Spleen (tissue), 11 donors: ENCODE data around the gene NAP1L5. TPM values are rescaled to one million over a fixed set of nuclear protein-coding genes. Genes with fewer than 3 reads are reported as not detected.
A peak's percentile ranks its signal among the peaks of the same experiment; 100 is the strongest.

Source experiments
- DNase-seq: peaks from one replicate; pipeline ENCODE4 v3.0.0-alpha.2; 2020
- H3K27ac ChIP-seq, 8 donors: fragments of 200-600 bp; sonication (generic) in 7 of 8; 1 replicate in 4 of 8; 2 replicates in 4 of 8; pipeline versions ENCODE4 v1.5.0 to v1.8.0; 2016 to 2021; ENCODE audit warnings: inconsistent platforms in 4 of 8, mild to moderate bottlenecking in 4 of 8, moderate library complexity in 1 of 8
- H3K27me3 ChIP-seq, 7 donors: fragments of 200-600 bp; sonication (generic) in 6 of 7; replicated peaks in 1 of 7; 1 replicate in 4 of 7; 2 replicates in 3 of 7; pipeline versions ENCODE4 v1.5.0 to v1.8.0; 2016 to 2021; ENCODE audit warnings: inconsistent platforms in 3 of 7, mild to moderate bottlenecking in 1 of 7
- H3K36me3 ChIP-seq, 6 donors: fragments of 200-600 bp; sonication (generic) in 5 of 6; 1 replicate in 4 of 6; 2 replicates in 2 of 6; pipeline versions ENCODE4 v1.5.0 to v1.8.0; 2016 to 2021; ENCODE audit warnings: inconsistent platforms in 2 of 6
- H3K4me1 ChIP-seq, 6 donors: fragments of 200-600 bp; sonication (generic) in 5 of 6; 1 replicate in 3 of 6; 2 replicates in 3 of 6; pipeline versions ENCODE4 v1.5.0 to v1.8.0; 2016 to 2021; ENCODE audit warnings: inconsistent platforms in 3 of 6
- H3K4me3 ChIP-seq, 8 donors: fragments of 200-600 bp; sonication (generic) in 7 of 8; 1 replicate in 4 of 8; 2 replicates in 4 of 8; pipeline versions ENCODE4 v1.5.0 to v1.8.0; 2016 to 2021; ENCODE audit warnings: inconsistent platforms in 4 of 8, mild to moderate bottlenecking in 4 of 8, moderate library complexity in 2 of 8
- H3K9me3 ChIP-seq, 8 donors: fragments of 200-600 bp; sonication (generic) in 7 of 8; 1 replicate in 4 of 8; 2 replicates in 4 of 8; pipeline versions ENCODE4 v1.5.0 to v1.8.0; 2016 to 2021; ENCODE audit warnings: inconsistent platforms in 4 of 8
- POLR2A ChIP-seq, 3 donors: fragments of 450-650 bp; IDR thresholded peaks; one replicate each; pipeline ENCODE4 v1.5.1; 2017; ENCODE audit warnings: antibody characterized with exemption in 3 of 3, mild to moderate bottlenecking in 1 of 3
- POLR2AphosphoS5 ChIP-seq, 3 donors: sonication (generic); formaldehyde crosslinking; IDR thresholded peaks; one replicate each; pipeline ENCODE4 v1.5.1; 2017; ENCODE audit warnings: antibody characterized with exemption in 3 of 3
- WGBS, 5 donors: extraction: QIAGEN DNeasy Blood & Tissue Kit in 3 of 5; methylation state at CpG; one replicate each; pipeline versions ENCODE4 v1.1.5 to v1.1.7; 2013 to 2018; 5-methylcytosine and 5-hydroxymethylcytosine counted together
- intact Hi-C: fragments of 100-400 bp; cut with DNase I; formaldehyde crosslinking; loops from one replicate; pipeline ENCODE4 v1.15.0; 2023; ENCODE audit warnings: low total_unique reads
- polyA plus RNA-seq, 3 donors: library from polyadenylated mRNA; stranded (reverse); fragments of 200-250 nt; gene quantifications; one replicate each; pipeline ENCODE4 v1.2.1, GENCODE V29; 2013
- total RNA-seq, 7 donors: library from RNA; depleted of rRNA in 3 of 7; stranded (reverse); fragments of >200 nt in 3 of 7; fragmentation: NEBNext Ultra II Directional in 4 of 7; extraction: Animal tissue kit (Norgen Biotek cat#: 25700) in 4 of 7; gene quantifications; one replicate each; pipeline versions ENCODE4 v1.1.0 to v1.2.1, GENCODE V29; 2016 to 2021
- TF ChIP-seq, protein P1 (sequence below), 11 experiments: fragments of 200-600 bp in 7 of 11; fragments of 450-650 bp in 4 of 11; sonication (generic) in 4 of 11; IDR thresholded peaks in 8 of 11; conservative IDR thresholded peaks in 3 of 11; 1 replicate in 7 of 11; 2 replicates in 4 of 11; pipeline versions ENCODE4 v1.4.0 to v1.8.0; 2016 to 2021; ENCODE audit warnings: antibody characterized with exemption in 11 of 11, inconsistent platforms in 4 of 11, mild to moderate bottlenecking in 1 of 11
- donor health status: healthy with polysubstance abuse.
- donor health status: DM: no; HTN: no; CAD: no; lungs with moderate emphysema.
- donor health status: DM: no; HTN: no; CAD: no.
- donor health status: Bipolar disorder and iron deficiency.
- donor health status: healthy.
- donor health status: DM: no; HTN: no; CAD: no.
- donor health status: DM: yes; HTN: yes; CAD: no.

The NAP1L5 gene
- total and polyA plus RNA-seq, 10 donors: 3.5 to 6.7 (median 4.9) TPM

DNA sequence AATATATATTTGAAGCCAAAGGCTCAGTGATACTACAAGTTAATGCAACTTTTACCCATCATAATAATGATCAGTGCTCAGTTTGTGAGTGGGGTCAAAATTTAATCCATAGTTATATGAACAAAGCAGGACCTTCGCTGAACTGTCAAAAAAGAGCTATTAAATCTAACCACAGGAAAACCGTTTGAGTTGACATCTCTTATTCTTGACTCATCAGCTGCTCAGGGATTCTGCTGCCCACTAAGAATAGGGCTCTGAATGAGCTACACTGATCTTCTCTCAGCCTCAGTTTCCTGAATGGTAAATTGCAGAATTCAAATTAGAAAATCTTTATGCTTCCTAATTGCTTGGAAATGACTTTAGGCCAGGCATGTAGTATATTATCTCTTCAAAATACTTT, 44.9 kb upstream of the NAP1L5 start:
- Histone ChIP-seq H3K9me3 (no peaks in the 10 kb centered on the region), H3K36me3 (peaks cover 0 to 50% (median 2%) of the 10 kb centered on the region in 6 donors), H3K27me3 (no peaks in the 10 kb centered on the region), H3K4me3 (no peak overlapping the region), H3K27ac (no peak overlapping the region), H3K4me1 (peaks cover 0 to 9% (median 5%) of the 10 kb centered on the region in 6 donors)
- 47 to 61% (median 60%) methylated on average over 2 of the region's 2 CpGs for WGBS, 5 donors
- intact Hi-C loops: no loop called here
- no peak for DNase-seq
- TF ChIP-seq, protein P1, sequence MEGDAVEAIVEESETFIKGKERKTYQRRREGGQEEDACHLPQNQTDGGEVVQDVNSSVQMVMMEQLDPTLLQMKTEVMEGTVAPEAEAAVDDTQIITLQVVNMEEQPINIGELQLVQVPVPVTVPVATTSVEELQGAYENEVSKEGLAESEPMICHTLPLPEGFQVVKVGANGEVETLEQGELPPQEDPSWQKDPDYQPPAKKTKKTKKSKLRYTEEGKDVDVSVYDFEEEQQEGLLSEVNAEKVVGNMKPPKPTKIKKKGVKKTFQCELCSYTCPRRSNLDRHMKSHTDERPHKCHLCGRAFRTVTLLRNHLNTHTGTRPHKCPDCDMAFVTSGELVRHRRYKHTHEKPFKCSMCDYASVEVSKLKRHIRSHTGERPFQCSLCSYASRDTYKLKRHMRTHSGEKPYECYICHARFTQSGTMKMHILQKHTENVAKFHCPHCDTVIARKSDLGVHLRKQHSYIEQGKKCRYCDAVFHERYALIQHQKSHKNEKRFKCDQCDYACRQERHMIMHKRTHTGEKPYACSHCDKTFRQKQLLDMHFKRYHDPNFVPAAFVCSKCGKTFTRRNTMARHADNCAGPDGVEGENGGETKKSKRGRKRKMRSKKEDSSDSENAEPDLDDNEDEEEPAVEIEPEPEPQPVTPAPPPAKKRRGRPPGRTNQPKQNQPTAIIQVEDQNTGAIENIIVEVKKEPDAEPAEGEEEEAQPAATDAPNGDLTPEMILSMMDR (IDR thresholded peaks at IDR 0.05 in 8 of 11, conservative IDR thresholded peaks at IDR 0.05 in 3 of 11): no peak

DNA sequence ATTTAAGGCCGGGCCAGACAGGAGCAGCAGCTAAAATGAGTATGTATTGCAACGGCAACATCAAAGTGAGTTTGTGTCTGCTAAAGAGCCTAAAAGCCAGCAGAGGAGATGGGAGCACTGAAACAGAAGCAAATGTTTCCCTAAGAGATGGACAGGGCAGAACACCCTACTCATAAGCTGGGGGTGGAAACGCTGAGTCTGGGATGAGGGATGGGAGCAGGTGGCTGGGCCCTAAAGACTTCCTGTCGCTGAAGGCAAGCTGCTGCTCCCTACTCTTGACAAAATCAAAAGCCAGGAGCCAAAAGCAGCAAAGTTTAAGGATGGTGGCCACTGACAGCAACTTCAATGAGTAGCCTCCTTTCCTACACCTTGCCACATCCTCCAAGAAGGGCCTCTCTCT, 40.6 kb upstream of the NAP1L5 start:
- TF ChIP-seq POLR2AphosphoS5 (IDR thresholded peaks at IDR 0.05) (peak in 1 of 3 donors; percentile 6), POLR2A (IDR thresholded peaks at IDR 0.05) (no peak)
- Histone ChIP-seq H3K27me3 (no peaks in the 10 kb centered on the region), H3K4me3 (no peak overlapping the region), H3K27ac (no peak overlapping the region), H3K9me3 (no peaks in the 10 kb centered on the region), H3K4me1 (peaks cover 0 to 16% (median 6%) of the 10 kb centered on the region in 6 donors), H3K36me3 (peaks cover 0 to 24% (median 0%) of the 10 kb centered on the region in 6 donors)
- DNase-seq: no peak
- intact Hi-C loops: no loop called here
- WGBS, 5 donors: 79 to 88% (median 80%) methylated on average over 4 of the region's 4 CpGs

DNA sequence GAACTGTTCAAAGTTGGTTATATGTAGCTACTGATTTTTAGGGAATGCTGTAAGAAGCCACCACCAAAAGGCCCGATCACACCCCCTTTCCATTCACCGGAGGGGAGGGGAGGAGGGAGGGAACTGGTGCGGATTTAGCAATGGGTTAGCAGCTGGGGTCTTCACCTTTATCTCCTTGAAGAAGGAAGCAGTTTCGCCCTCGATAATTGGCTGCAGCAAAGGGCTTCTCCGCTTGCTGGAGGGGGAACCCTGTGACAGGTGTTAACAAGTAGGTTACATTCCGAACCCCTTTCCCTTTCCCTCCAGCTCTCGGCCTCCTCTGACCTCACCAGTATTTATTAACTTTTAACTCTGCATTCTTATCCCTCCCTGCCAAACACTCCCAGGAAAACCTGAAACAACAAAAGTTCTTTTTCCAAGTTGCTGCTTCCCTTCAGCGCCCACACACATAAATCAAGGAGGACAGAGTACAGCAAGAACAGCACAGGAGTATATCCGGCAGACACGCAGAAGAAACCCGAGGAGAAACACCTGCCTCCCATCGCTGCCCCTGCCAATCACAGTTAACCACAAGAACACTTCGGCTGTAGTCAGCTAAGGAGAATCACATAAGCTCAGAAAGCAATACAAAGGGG, 39.8 kb upstream of the NAP1L5 start:
- Histone ChIP-seq H3K27ac (no peak overlapping the region), H3K9me3 (no peaks in the 10 kb centered on the region), H3K36me3 (peaks cover 0 to 28% (median 0%) of the 10 kb centered on the region in 6 donors), H3K4me3 (peak overlapping the region in 1 of 8 donors; percentile 18), H3K27me3 (no peaks in the 10 kb centered on the region), H3K4me1 (peaks cover 0 to 16% (median 6%) of the 10 kb centered on the region in 6 donors)
- DNase-seq: no peak
- WGBS, 5 donors: 28 to 54% (median 31%) methylated on average over 14 of the region's 14 CpGs
- TF ChIP-seq POLR2AphosphoS5 (IDR thresholded peaks at IDR 0.05) (peak in 1 of 3 donors; percentile 23), POLR2A (IDR thresholded peaks at IDR 0.05) (no peak)
- intact Hi-C loops: no loop called here

DNA sequence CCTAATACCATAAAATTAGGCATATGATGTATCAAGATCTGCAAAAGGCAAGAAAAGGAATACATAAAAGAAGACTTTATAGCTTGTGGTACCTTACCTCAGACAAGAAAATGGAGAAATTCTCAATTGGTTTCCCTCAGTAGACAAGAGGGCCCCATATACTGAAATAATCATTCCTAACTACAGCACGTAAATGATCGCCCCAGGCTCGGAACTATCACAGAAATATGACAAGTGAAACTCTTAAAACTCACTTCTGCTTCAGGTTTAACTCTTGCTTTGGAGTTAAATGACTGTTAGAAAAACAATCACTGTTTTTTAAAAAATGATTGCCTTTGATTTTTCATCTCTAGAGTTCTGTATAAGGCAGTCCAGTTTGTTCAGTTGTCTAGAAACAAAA, 38.6 kb upstream of the NAP1L5 start:
- no peaks in the 10 kb centered on the region for H3K9me3 ChIP-seq
- peaks cover 0 to 37% (median 0%) of the 10 kb centered on the region in 6 donors for H3K36me3 ChIP-seq
- no peak overlapping the region for H3K4me3 ChIP-seq
- no peak for DNase-seq
- 76 to 89% (median 87%) methylated on average over 3 of the region's 3 CpGs for WGBS, 5 donors
- H3K27ac ChIP-seq: no peak overlapping the region
- TF ChIP-seq POLR2A (IDR thresholded peaks at IDR 0.05) (no peak), POLR2AphosphoS5 (IDR thresholded peaks at IDR 0.05) (no peak)
- TF ChIP-seq, protein P1 (IDR thresholded peaks at IDR 0.05 in 8 of 11, conservative IDR thresholded peaks at IDR 0.05 in 3 of 11): no peak
- no peaks in the 10 kb centered on the region for H3K27me3 ChIP-seq
- intact Hi-C loops: no loop called here
- H3K4me1 ChIP-seq: peaks cover 0 to 16% (median 6%) of the 10 kb centered on the region in 6 donors

DNA sequence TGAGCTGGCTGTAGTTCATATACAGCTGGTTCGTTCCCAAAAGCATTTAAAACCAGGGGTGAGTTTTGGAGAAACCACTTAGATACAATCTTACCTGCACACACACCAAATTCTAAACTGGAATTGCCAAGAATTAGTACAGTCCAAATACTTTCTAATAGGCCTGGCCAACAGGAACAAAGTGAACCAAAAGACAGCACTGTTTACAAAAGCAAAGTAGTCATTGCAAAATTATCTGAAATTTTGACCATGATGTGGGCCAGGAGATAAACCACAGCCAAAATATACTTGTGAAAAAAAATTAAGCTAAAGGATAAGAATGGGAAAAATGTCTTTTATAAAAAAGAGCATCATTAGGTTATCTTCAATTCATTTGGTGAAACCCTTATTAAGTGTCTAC, 37.9 kb upstream of the NAP1L5 start:
- Histone ChIP-seq H3K27ac (no peak overlapping the region), H3K9me3 (no peaks in the 10 kb centered on the region), H3K4me1 (peaks cover 0 to 16% (median 6%) of the 10 kb centered on the region in 6 donors), H3K36me3 (peaks cover 0 to 44% (median 2%) of the 10 kb centered on the region in 6 donors), H3K4me3 (no peak overlapping the region), H3K27me3 (no peaks in the 10 kb centered on the region)
- 85 to 100% (median 89%) methylated on average over 1 of the region's 1 CpG for WGBS, 5 donors
- no peak for DNase-seq
- TF ChIP-seq POLR2A (IDR thresholded peaks at IDR 0.05) (no peak), POLR2AphosphoS5 (IDR thresholded peaks at IDR 0.05) (no peak)
- TF ChIP-seq, protein P1 (IDR thresholded peaks at IDR 0.05 in 8 of 11, conservative IDR thresholded peaks at IDR 0.05 in 3 of 11): no peak
- intact Hi-C loops: no loop called here
